Measurements from ENCODE around the gene INSC. TPM values are rescaled to one million over a fixed set of nuclear protein-coding genes. Genes with fewer than 3 reads are reported as not detected.

INSC gene
- total and polyA plus RNA-seq, 8 donors: 0.34 to 1.1 (median 0.57) TPM

DNA sequence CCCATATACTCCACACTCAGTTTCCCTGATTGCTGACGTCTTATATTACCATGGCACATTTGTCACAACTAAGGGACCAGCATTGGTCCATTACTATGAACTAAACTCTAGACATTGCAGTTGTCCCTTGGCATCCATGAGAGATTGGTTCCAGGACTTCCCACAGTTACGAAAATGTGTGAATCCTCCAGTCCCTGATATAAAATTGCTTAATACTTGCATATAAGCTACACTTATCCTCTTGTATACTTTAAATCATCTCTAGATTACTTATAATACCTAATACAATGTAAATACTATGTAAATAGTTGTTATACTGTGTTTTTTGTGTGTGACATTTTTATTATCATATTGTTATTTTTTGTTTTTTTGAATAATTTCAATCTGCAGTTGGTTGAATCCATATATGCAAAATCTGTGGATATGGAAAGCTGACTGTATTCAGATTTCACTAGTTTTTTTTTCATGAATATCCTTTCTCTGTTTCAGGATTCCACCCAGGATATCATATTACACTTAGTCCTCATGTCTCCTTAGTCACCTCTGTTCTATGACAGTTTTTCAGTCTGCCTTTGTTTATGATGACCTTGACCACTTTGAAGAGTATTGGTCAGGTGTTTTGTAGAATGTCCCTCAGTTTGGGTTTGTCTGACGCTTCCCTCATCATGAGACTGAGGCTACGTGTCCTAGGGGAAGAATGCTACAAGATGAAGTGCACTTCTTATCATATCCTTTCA is 55.3 kb downstream of the INSC start:
- no peaks in the 10 kb centered on the region for H3K9me3 ChIP-seq

DNA sequence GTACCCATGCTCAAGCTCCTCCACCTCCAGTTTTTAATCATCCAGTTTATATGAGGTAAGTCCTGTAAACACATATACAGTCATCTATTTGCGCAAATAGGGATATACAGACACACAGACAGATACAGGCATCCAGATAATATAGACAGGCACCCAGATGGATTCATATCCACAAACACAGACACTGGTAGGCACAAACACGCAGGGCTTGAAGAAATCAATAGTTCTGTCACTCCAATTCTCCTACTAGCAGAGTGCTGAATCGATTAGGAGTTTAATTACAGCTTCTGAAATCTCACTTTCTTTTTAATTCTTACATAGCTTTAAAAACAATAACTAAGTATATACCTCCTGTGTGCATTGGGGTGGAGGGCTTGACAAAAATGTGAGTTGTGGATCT is 56.0 kb downstream of the INSC start:
- Histone ChIP-seq H3K27ac (no peak overlapping the region), H3K36me3 (no peaks in the 10 kb centered on the region), H3K4me1 (no peaks in the 10 kb centered on the region), H3K27me3 (no peaks in the 10 kb centered on the region), H3K9me3 (no peaks in the 10 kb centered on the region), H3K4me3 (no peak overlapping the region)
- intact Hi-C loops (cut with DNase I): no loop called here
- ATAC-seq (no peak), DNase-seq (no peak)
- TF ChIP-seq, protein P1, sequence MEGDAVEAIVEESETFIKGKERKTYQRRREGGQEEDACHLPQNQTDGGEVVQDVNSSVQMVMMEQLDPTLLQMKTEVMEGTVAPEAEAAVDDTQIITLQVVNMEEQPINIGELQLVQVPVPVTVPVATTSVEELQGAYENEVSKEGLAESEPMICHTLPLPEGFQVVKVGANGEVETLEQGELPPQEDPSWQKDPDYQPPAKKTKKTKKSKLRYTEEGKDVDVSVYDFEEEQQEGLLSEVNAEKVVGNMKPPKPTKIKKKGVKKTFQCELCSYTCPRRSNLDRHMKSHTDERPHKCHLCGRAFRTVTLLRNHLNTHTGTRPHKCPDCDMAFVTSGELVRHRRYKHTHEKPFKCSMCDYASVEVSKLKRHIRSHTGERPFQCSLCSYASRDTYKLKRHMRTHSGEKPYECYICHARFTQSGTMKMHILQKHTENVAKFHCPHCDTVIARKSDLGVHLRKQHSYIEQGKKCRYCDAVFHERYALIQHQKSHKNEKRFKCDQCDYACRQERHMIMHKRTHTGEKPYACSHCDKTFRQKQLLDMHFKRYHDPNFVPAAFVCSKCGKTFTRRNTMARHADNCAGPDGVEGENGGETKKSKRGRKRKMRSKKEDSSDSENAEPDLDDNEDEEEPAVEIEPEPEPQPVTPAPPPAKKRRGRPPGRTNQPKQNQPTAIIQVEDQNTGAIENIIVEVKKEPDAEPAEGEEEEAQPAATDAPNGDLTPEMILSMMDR (IDR thresholded peaks at IDR 0.05): no peak

More for the DNA sequence above, 55.3 kb downstream of the INSC start:
- ATAC-seq (no peak), DNase-seq (no peak)
- intact Hi-C loops (cut with DNase I): no loop called here
- TF ChIP-seq, protein P1 (IDR thresholded peaks at IDR 0.05): no peak
- H3K36me3 ChIP-seq: no peaks in the 10 kb centered on the region
- no peak overlapping the region for H3K27ac ChIP-seq
- H3K4me1 ChIP-seq: no peaks in the 10 kb centered on the region
- no peaks in the 10 kb centered on the region for H3K27me3 ChIP-seq
- no peak overlapping the region for H3K4me3 ChIP-seq

DNA sequence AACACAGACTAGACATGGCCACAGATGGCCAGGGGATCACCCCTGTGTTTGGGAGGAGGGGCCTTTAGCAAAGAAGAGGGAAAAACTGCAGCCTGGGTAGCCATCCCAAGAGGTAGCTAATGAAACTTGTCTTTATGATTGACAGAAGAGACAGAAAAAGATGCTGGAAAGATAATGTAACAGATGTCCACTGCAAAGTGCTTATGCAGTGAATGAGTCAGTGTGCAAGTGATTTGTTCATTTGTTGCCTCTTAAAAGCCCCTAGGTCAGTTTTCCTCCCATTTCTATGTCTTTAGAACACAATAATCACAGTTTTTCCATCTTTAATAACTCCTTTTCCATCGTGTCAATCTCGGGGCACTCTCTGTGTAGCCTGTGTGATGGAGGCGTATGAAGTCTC is 57.2 kb downstream of the INSC start:
- intact Hi-C loops (cut with DNase I): no loop called here
- TF ChIP-seq, protein P1 (IDR thresholded peaks at IDR 0.05): no peak
- Histone ChIP-seq H3K4me3 (no peak overlapping the region), H3K27ac (no peak overlapping the region), H3K4me1 (no peaks in the 10 kb centered on the region), H3K9me3 (no peaks in the 10 kb centered on the region), H3K36me3 (no peaks in the 10 kb centered on the region), H3K27me3 (no peaks in the 10 kb centered on the region)
- no peak for DNase-seq
- ATAC-seq: no peak

DNA sequence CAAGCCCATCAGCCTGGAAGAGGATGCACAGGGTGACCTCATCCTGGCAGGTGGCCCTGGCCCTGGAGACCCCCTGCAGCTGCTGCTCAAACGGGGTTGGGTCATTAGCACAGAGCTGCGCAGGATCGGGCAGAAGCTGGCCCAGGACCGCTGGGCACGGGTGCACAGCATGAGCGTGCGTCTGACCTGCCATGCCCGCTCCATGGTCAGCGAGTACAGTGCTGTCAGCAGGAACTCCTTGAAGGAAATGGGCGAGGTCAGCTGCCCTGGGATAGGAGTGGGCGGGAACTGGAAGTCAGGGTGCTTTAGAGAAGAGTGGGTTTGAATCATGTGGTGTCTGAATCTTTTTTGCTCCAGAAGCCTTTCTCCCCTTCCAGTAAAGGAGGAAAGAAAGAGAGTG is 61.1 kb downstream of the INSC start:
- Histone ChIP-seq H3K4me1 (no peaks in the 10 kb centered on the region), H3K4me3 (no peak overlapping the region), H3K27me3 (no peaks in the 10 kb centered on the region), H3K27ac (no peak overlapping the region), H3K36me3 (no peaks in the 10 kb centered on the region), H3K9me3 (no peaks in the 10 kb centered on the region)
- intact Hi-C loops (cut with DNase I): no loop called here
- DNase-seq: peak in 1 of 4 donors; percentile 70
- no peak for ATAC-seq
- TF ChIP-seq, protein P1 (IDR thresholded peaks at IDR 0.05): no peak

DNA sequence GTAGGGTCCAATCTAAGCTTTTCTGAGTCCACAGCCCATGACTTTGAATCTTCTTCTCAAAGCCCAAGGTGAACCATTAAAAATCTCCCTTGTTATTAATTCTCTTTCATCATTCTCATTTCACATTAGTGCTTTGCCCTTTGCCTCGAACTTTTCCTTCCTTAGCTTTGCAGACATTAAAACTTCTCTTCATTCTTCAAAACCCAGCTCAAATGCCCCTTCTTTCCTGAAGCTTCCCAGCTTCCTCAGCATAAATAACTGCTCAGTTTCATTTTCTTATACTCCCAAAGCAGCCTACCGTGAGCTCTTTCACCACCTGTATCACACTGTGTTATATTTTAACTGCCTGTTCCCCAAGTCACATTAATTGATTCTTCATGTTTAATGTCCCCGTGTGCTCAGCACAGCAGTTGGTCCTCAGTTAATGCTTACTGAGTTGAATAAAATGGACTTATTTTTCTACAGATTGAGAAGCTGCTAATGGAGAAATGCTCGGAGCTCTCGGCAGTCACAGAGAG is 62.0 kb downstream of the INSC start:
- TF ChIP-seq, protein P1 (IDR thresholded peaks at IDR 0.05): no peak
- no peak overlapping the region for H3K4me3 ChIP-seq
- no peaks in the 10 kb centered on the region for H3K27me3 ChIP-seq
- ATAC-seq: no peak
- intact Hi-C loops (cut with DNase I): no loop called here
- no peaks in the 10 kb centered on the region for H3K4me1 ChIP-seq
- no peaks in the 10 kb centered on the region for H3K9me3 ChIP-seq
- no peaks in the 10 kb centered on the region for H3K36me3 ChIP-seq
- H3K27ac ChIP-seq: no peak overlapping the region
- DNase-seq: no peak

Data from left lung (tissue), 10 donors.